HEK293T (cell line): ENCODE measurements around the gene CELSR1.

Experiments
- CTCF ChIA-PET: fragments of 350-600 bp; formaldehyde crosslinking; extraction: SDS; loops from one replicate; lab custom pipeline; 2021; ENCODE audit warnings: antibody characterized with exemption, inconsistent platforms; lab: Yijun Ruan, JAX
- POLR2A ChIA-PET: fragments of 350-600 bp; formaldehyde crosslinking; extraction: SDS; loops from one replicate; lab custom pipeline; 2020; ENCODE audit warnings: antibody characterized with exemption, inconsistent platforms; lab: Yijun Ruan, JAX
- DNase-seq: peaks from one replicate; pipeline ENCODE4 v3.0.0; 2012; ENCODE audit warnings: mixed read lengths; ENCODE audit errors: extremely low spot score
- ARNT ChIP-seq: fragments of 450-650 bp; IDR thresholded peaks from 2 replicates; pipeline ENCODE4 v1.6.1; 2017; ENCODE audit warnings: mild to moderate bottlenecking
- BHLHE40 ChIP-seq: fragments of 450-650 bp; IDR thresholded peaks from 2 replicates; pipeline ENCODE4 v1.6.1; 2016; ENCODE audit warnings: mild to moderate bottlenecking, moderate library complexity, borderline replicate concordance
- CTBP1 ChIP-seq: fragments of 450-650 bp; IDR thresholded peaks from 2 replicates; pipeline ENCODE4 v1.6.1; 2016; ENCODE audit warnings: borderline replicate concordance
- ELF4 ChIP-seq: fragments of 450-650 bp; IDR thresholded peaks from 2 replicates; pipeline ENCODE4 v1.6.1; 2017; ENCODE audit warnings: antibody characterized with exemption
- FOXA1 ChIP-seq: fragments of 450-650 bp; IDR thresholded peaks from 2 replicates; pipeline ENCODE4 v1.6.1; 2016; ENCODE audit warnings: mild to moderate bottlenecking
- FOXK2 ChIP-seq: fragments of 450-650 bp; IDR thresholded peaks from 2 replicates; pipeline ENCODE4 v1.6.1; 2016; ENCODE audit warnings: mild to moderate bottlenecking
- FOXM1 ChIP-seq: fragments of 450-650 bp; IDR thresholded peaks from 2 replicates; pipeline ENCODE4 v1.6.1; 2017; ENCODE audit warnings: mild to moderate bottlenecking, borderline replicate concordance
- HDGF ChIP-seq: fragments of 450-650 bp; IDR thresholded peaks from 2 replicates; pipeline ENCODE4 v1.6.1; 2017; ENCODE audit warnings: antibody characterized with exemption, borderline replicate concordance
- L3MBTL2 ChIP-seq: fragments of 450-650 bp; conservative IDR thresholded peaks from 2 replicates; pipeline ENCODE4 v1.6.1; 2016; ENCODE audit warnings: mild to moderate bottlenecking
- LEF1 ChIP-seq: fragments of 450-650 bp; IDR thresholded peaks from 2 replicates; pipeline ENCODE4 v1.6.1; 2017; ENCODE audit warnings: mild to moderate bottlenecking, borderline replicate concordance
- NFRKB ChIP-seq: fragments of 450-650 bp; IDR thresholded peaks from 2 replicates; pipeline ENCODE4 v1.6.1; 2016; ENCODE audit warnings: mild to moderate bottlenecking, moderate library complexity
- PKNOX1 ChIP-seq: fragments of 450-650 bp; IDR thresholded peaks from 2 replicates; pipeline ENCODE4 v1.6.1; 2016
- SP1 ChIP-seq: fragments of 450-650 bp; IDR thresholded peaks from 2 replicates; pipeline ENCODE4 v1.6.1; 2017
- SUZ12 ChIP-seq: fragments of 450-650 bp; IDR thresholded peaks from 2 replicates; pipeline ENCODE4 v1.6.1; 2016; ENCODE audit warnings: mild to moderate bottlenecking
- TARDBP ChIP-seq: fragments of 450-650 bp; IDR thresholded peaks from 2 replicates; pipeline ENCODE4 v1.6.1; 2016
- ZNF384 ChIP-seq: fragments of 450-650 bp; IDR thresholded peaks from 2 replicates; pipeline ENCODE4 v1.6.1; 2016

Gene CELSR1

GRCh38 chr22:46563381-46564083 lies 26.1 kb upstream of the CELSR1 start:
- ChIA-PET POLR2A (interaction anchor here (0.6 to 1.5 kb wide), 2 partner anchors 199 to 215 kb away, joined by 3 to 7 read pairs; partner anchors contain the start of gene TBC1D22A), CTCF (interaction anchor here (0.6 to 2.7 kb wide), 16 partner anchors 10 to 756 kb away, joined by 3 to 12 read pairs (median 3); no protein-coding TSS in a partner anchor)
- TF ChIP-seq PKNOX1: no peak
- no peak for TF ChIP-seq TARDBP
- 0 out of 2 replicates have a peak, but pooled peaks have one; percentile 61 for TF ChIP-seq HDGF
- DNase-seq: peak; percentile 81

GRCh38 chr22:46561435-46561905 lies 24.1 kb upstream of the CELSR1 start:
- POLR2A ChIA-PET: interaction anchor here (0.6 to 1.1 kb wide), 7 partner anchors 8 to 201 kb away, joined by 3 to 7 read pairs (median 3); partner anchors contain the start of gene TBC1D22A
- peak; percentile 75 for DNase-seq
- 0 out of 2 replicates have a peak, but pooled peaks have one; percentile 42 for TF ChIP-seq ELF4
- no peak for TF ChIP-seq ARNT
- TF ChIP-seq PKNOX1: no peak
- TF ChIP-seq SP1: no peak
- no peak for TF ChIP-seq FOXK2
- peak; percentile 87; the same call in 1 of the 2 replicates for TF ChIP-seq ZNF384
- no peak for TF ChIP-seq BHLHE40
- peak; percentile 92 for TF ChIP-seq L3MBTL2
- no peak for TF ChIP-seq LEF1
- no peak for TF ChIP-seq HDGF
- TF ChIP-seq FOXM1: no peak
- no peak for TF ChIP-seq CTBP1
- no peak for TF ChIP-seq TARDBP
- TF ChIP-seq FOXA1: no peak
- peak; percentile 68 for TF ChIP-seq NFRKB
- TF ChIP-seq SUZ12: no peak
- CTCF ChIA-PET: no interaction called here

GRCh38 chr22:46560696-46561295 lies 23.4 kb upstream of the CELSR1 start:
- DNase-seq: no peak
- ChIA-PET POLR2A (interaction anchor here (1.0 to 1.1 kb wide), 2 partner anchors 9 to 10 kb away, joined by 3 to 4 read pairs; no protein-coding TSS in a partner anchor), CTCF (no interaction called here)
- TF ChIP-seq SUZ12 (no peak), L3MBTL2 (no peak), ELF4 (no peak), BHLHE40 (no peak), TARDBP (no peak), FOXM1 (no peak), ZNF384 (no peak), FOXA1 (no peak), SP1 (no peak), HDGF (no peak), FOXK2 (no peak), ARNT (no peak), LEF1 (no peak), CTBP1 (no peak), PKNOX1 (no peak), NFRKB (no peak)

GRCh38 chr22:46557736-46558480 lies 20.5 kb upstream of the CELSR1 start:
- no peak for TF ChIP-seq FOXA1
- no peak for TF ChIP-seq L3MBTL2
- no peak for TF ChIP-seq FOXM1
- TF ChIP-seq CTBP1: no peak
- no peak for TF ChIP-seq FOXK2
- TF ChIP-seq ELF4: no peak
- no peak for TF ChIP-seq ZNF384
- no peak for TF ChIP-seq LEF1
- TF ChIP-seq NFRKB: no peak
- TF ChIP-seq BHLHE40: no peak
- TF ChIP-seq ARNT: no peak
- TF ChIP-seq TARDBP: no peak
- no peak for TF ChIP-seq SUZ12
- TF ChIP-seq PKNOX1: no peak
- TF ChIP-seq SP1: no peak
- no peak for TF ChIP-seq HDGF
- POLR2A ChIA-PET: no interaction called here
- CTCF ChIA-PET: interaction anchor here (0.7 kb wide), 1 partner anchor 16 kb away, joined by 3 read pairs; no protein-coding TSS in a partner anchor
- no peak for DNase-seq

- DNase-seq: no peak
- TF ChIP-seq L3MBTL2 (no peak), BHLHE40 (no peak), ARNT (no peak), CTBP1 (no peak), FOXM1 (no peak), HDGF (no peak), FOXK2 (no peak), TARDBP (no peak), SUZ12 (no peak)
- ChIA-PET POLR2A (no interaction called here), CTCF (no interaction called here)
These were observed 19.4 kb upstream of the CELSR1 start for GRCh38 chr22:46556775-46557174.
